ENCODE measurements around the gene ALG8.

- TF ChIP-seq CTCF (IDR thresholded peaks at IDR 0.05): no peak
- no peak for TF ChIP-seq POLR2A (IDR thresholded peaks at IDR 0.05)
- no peak for TF ChIP-seq EP300 (IDR thresholded peaks at IDR 0.05)
These were observed 84.5 kb downstream of the ALG8 start for GRCh38 chr11:78054971-78055370.
